ENCODE measurements around the gene ASXL1. TPM values are rescaled to one million over a fixed set of nuclear protein-coding genes. Genes with fewer than 3 reads are reported as not detected.

Gene ASXL1
- total and polyA plus RNA-seq, 2 experiments from 2014 or later = 10.4 to 29.0 TPM

DNA sequence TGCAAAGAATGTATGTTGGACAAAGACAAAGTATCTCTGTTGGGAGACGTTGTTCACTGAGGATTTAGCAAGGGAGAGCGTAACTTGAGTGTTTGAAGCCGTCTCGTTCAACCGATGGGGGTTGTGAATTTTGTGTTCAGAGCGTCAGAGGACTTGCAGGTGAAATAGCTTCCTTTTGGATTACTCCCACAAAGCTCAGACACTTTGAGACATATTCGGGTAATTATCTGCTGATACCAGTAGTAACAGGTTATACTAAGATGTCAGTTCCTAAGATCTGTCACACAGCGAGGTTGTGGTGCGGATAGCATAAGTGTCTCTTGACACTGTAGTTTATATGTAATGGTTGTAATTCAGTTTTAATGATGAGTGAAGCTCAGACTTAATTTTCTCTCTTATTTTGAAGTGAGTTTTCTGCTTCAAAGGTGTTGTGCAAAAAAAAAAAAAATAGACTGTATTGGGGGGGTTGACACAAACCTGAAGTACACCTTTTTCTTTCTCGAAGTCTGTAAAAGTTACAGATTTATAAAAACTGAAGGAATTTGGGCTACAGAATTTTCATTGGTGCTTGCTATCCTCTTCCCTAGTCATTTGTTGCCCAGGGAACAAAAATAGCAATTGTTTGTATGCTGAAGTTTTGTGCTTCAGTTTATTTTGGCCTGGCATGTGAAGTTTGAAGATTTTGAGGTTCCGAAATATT lies 1.7 kb downstream of the ASXL1 start:
- Mint-ChIP-seq H3K36me3 (ENCODE audit: low read depth) (peaks cover 6% of the 10 kb centered on the region; the same call in 1 of the 3 replicates), H3K27ac (no peak overlapping the region), H3K27me3 (ENCODE audit: insufficient read depth, low read depth, poor library complexity) (peaks cover 58% of the 10 kb centered on the region), H3K4me1 (peaks cover 12% of the 10 kb centered on the region), H3K4me3 (peak overlapping the region; percentile 75), H3K9me3 (no peaks in the 10 kb centered on the region; the same call in 2 of the 3 replicates)
- Histone ChIP-seq H2AFZ (no peak overlapping the region), H4K20me1 (replicated peaks; ENCODE audit: insufficient read depth) (peaks cover 54% of the 10 kb centered on the region), H3K4me1 (ENCODE audit: insufficient read depth) (peaks cover 21% of the 10 kb centered on the region), H3K9me2 (ENCODE audit: insufficient read depth) (no peaks in the 10 kb centered on the region), H3K27ac (ENCODE audit: low read depth) (no peak overlapping the region), H3K36me3 (ENCODE audit: insufficient read depth) (no peaks in the 10 kb centered on the region), H3K4me3 (peak overlapping the region; percentile 93), H3K79me2 (replicated peaks; ENCODE audit: insufficient read depth) (peaks cover 54% of the 10 kb centered on the region), H3F3A (replicated peaks; ENCODE audit: low read depth) (peaks cover 18% of the 10 kb centered on the region), H3K27me3 (ENCODE audit: insufficient read depth) (peaks cover 68% of the 10 kb centered on the region), H3K4me2 (peak overlapping the region; percentile 77)
- TF ChIP-seq EZH2phosphoT487 (IDR thresholded peaks at IDR 0.05; ENCODE audit: unreplicated experiment) (no peak), JUNB (IDR thresholded peaks at IDR 0.05; ENCODE audit: unreplicated experiment) (no peak), ZNF462 (CRISPR knock-in tag; IDR thresholded peaks at IDR 0.05) (no peak), ZNF331 (CRISPR knock-in tag; IDR thresholded peaks at IDR 0.05; ENCODE audit: low read depth) (no peak), ZNF114 (CRISPR knock-in tag; IDR thresholded peaks at IDR 0.05) (no peak), REST (IDR thresholded peaks at IDR 0.05; ENCODE audit: unreplicated experiment) (no peak), NANOG (IDR thresholded peaks at IDR 0.05; ENCODE audit: borderline replicate concordance) (no peak), EZH2 (IDR thresholded peaks at IDR 0.05; ENCODE audit: low read depth, unreplicated experiment) (no peak), ETS1 (IDR thresholded peaks at IDR 0.05) (no peak), POLR2AphosphoS5 (IDR thresholded peaks at IDR 0.05; ENCODE audit: low read depth) (no peak), STAT1 (IDR thresholded peaks at IDR 0.05; ENCODE audit: unreplicated experiment) (no peak), CREB1 (CRISPR knock-in tag; IDR thresholded peaks at IDR 0.05; ENCODE audit: low read depth) (no peak)
- TF ChIP-seq, protein P1, sequence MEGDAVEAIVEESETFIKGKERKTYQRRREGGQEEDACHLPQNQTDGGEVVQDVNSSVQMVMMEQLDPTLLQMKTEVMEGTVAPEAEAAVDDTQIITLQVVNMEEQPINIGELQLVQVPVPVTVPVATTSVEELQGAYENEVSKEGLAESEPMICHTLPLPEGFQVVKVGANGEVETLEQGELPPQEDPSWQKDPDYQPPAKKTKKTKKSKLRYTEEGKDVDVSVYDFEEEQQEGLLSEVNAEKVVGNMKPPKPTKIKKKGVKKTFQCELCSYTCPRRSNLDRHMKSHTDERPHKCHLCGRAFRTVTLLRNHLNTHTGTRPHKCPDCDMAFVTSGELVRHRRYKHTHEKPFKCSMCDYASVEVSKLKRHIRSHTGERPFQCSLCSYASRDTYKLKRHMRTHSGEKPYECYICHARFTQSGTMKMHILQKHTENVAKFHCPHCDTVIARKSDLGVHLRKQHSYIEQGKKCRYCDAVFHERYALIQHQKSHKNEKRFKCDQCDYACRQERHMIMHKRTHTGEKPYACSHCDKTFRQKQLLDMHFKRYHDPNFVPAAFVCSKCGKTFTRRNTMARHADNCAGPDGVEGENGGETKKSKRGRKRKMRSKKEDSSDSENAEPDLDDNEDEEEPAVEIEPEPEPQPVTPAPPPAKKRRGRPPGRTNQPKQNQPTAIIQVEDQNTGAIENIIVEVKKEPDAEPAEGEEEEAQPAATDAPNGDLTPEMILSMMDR (conservative IDR thresholded peaks at IDR 0.05; ENCODE audit: low read depth in 2 of 2) = no peak
- no peak for DNase-seq (ENCODE audit: low spot score)
- ATAC-seq = no peak

Data from GM23338 (cell line).